SK-N-SH treated with all-trans-retinoic acid at 6 μM for 48 hours (cell line): ENCODE results near the gene ALX3.

Source experiments
- ATAC-seq: fragments of 200-7000 bp; cut with Tn5 transposase; 3 replicates; pipeline ENCODE4 v1.9.1; 2020; ENCODE audit warnings: mild to moderate bottlenecking, moderate library complexity
- ARNTL ChIP-seq: fragments of 450-650 bp; formaldehyde crosslinking; IDR thresholded peaks from 2 replicates; pipeline ENCODE4 v1.5.0; 2020; ENCODE audit warnings: low read depth, mild to moderate bottlenecking, moderate library complexity, borderline replicate concordance
- BACH2 ChIP-seq: fragments of 250-450 bp; sonication (Bioruptor Pico); IDR thresholded peaks from 2 replicates; pipeline ENCODE4 v1.9.0; 2021; ENCODE audit warnings: mild to moderate bottlenecking, borderline replicate concordance
- CREB5 ChIP-seq: fragments of 250-450 bp; sonication (Bioruptor Pico); IDR thresholded peaks from 2 replicates; pipeline ENCODE4 v1.5.1; 2020; ENCODE audit warnings: low read depth, mild to moderate bottlenecking, moderate library complexity
- CSDC2 ChIP-seq: fragments of 250-450 bp; sonication (Bioruptor Pico); IDR thresholded peaks from 2 replicates; pipeline ENCODE4 v1.5.0; 2020; ENCODE audit warnings: mild to moderate bottlenecking, moderate library complexity
- CSRNP3 ChIP-seq: fragments of 250-450 bp; sonication (Bioruptor Pico); IDR thresholded peaks from 2 replicates; pipeline ENCODE4 v1.5.1; 2021; ENCODE audit warnings: mild to moderate bottlenecking, moderate library complexity
- GLIS3 ChIP-seq: fragments of 250-450 bp; sonication (Bioruptor Pico); IDR thresholded peaks from 2 replicates; pipeline ENCODE4 v1.5.0; 2020; ENCODE audit warnings: mild to moderate bottlenecking, moderate library complexity
- ISL1 ChIP-seq: fragments of 250-450 bp; sonication (Bioruptor Pico); IDR thresholded peaks from 2 replicates; pipeline ENCODE4 v2.1.2; 2022; ENCODE audit warnings: mild to moderate bottlenecking, moderate library complexity
- PATZ1 ChIP-seq: fragments of 250-450 bp; sonication (Bioruptor Pico); IDR thresholded peaks from 2 replicates; pipeline ENCODE4 v1.8.0; 2020; ENCODE audit warnings: mild to moderate bottlenecking, moderate library complexity, borderline replicate concordance
- RARB ChIP-seq: fragments of 250-450 bp; sonication (Bioruptor Pico); IDR thresholded peaks from 2 replicates; pipeline ENCODE4 v1.8.0; 2021; ENCODE audit warnings: mild to moderate bottlenecking, moderate library complexity
- SNAI2 ChIP-seq: fragments of 250-450 bp; sonication (Bioruptor Pico); IDR thresholded peaks from 2 replicates; pipeline ENCODE4 v1.5.0; 2020; ENCODE audit warnings: mild to moderate bottlenecking, moderate library complexity
- TCF4 ChIP-seq: fragments of 250-450 bp; sonication (Bioruptor Pico); IDR thresholded peaks from 2 replicates; pipeline ENCODE4 v1.8.0; 2021; ENCODE audit warnings: mild to moderate bottlenecking, moderate library complexity, borderline replicate concordance
- TOX ChIP-seq: fragments of 250-450 bp; sonication (Bioruptor Pico); IDR thresholded peaks from 2 replicates; pipeline ENCODE4 v1.8.0; 2021; ENCODE audit warnings: mild to moderate bottlenecking, moderate library complexity, borderline replicate concordance
- TSHZ2 ChIP-seq: fragments of 250-450 bp; sonication (Bioruptor Pico); IDR thresholded peaks from 2 replicates; pipeline ENCODE4 v1.5.0; 2020; ENCODE audit warnings: mild to moderate bottlenecking, moderate library complexity
- ZC3H10 ChIP-seq: fragments of 250-450 bp; sonication (Bioruptor Pico); IDR thresholded peaks from 2 replicates; pipeline ENCODE4 v1.5.1; 2021; ENCODE audit warnings: mild to moderate bottlenecking, moderate library complexity
- ZFP30 ChIP-seq: fragments of 450-650 bp; formaldehyde crosslinking; IDR thresholded peaks from 2 replicates; pipeline ENCODE4 v1.5.0; 2022; ENCODE audit warnings: mild to moderate bottlenecking, moderate library complexity
- ZNF565 ChIP-seq: fragments of 450-650 bp; formaldehyde crosslinking; conservative IDR thresholded peaks from 2 replicates; pipeline ENCODE4 v1.5.0; 2020; ENCODE audit warnings: low read depth, mild to moderate bottlenecking, moderate library complexity
- ZNF70 ChIP-seq: fragments of 450-650 bp; formaldehyde crosslinking; IDR thresholded peaks from 2 replicates; pipeline ENCODE4 v1.5.0; 2020; ENCODE audit warnings: mild to moderate bottlenecking, moderate library complexity
- ZNF8 ChIP-seq: fragments of 450-650 bp; formaldehyde crosslinking; IDR thresholded peaks from 2 replicates; pipeline ENCODE4 v1.5.0; 2020; ENCODE audit warnings: mild to moderate bottlenecking, moderate library complexity

Gene ALX3

GRCh38 chr1:110053552-110054428 lies 16.7 kb downstream of the ALX3 start:
- peak; percentile 42 for ATAC-seq
- TF ChIP-seq ISL1 (CRISPR knock-in tag): no peak
- peak; percentile 69; the same call in 1 of the 2 replicates for TF ChIP-seq TSHZ2 (CRISPR knock-in tag)
- TF ChIP-seq ZNF70: no peak; the same call in 1 of the 2 replicates
- 0 out of 2 replicates have a peak, but pooled peaks have one; percentile 11 for TF ChIP-seq SNAI2 (CRISPR knock-in tag)

GRCh38 chr1:110051262-110051648 lies 19.2 kb downstream of the ALX3 start:
- TF ChIP-seq CSRNP3 (CRISPR knock-in tag) (no peak), RARB (no peak), TOX (no peak), CSDC2 (no peak), PATZ1 (no peak), ZNF8 (CRISPR knock-in tag) (no peak), ZC3H10 (no peak), ZFP30 (no peak), ZNF565 (CRISPR knock-in tag) (no peak), TSHZ2 (CRISPR knock-in tag) (no peak), SNAI2 (CRISPR knock-in tag) (no peak), ZNF70 (no peak), ARNTL (CRISPR knock-in tag) (no peak), CREB5 (CRISPR knock-in tag) (no peak), ISL1 (CRISPR knock-in tag) (no peak)

GRCh38 chr1:110050602-110051261 lies 19.7 kb downstream of the ALX3 start:
- TF ChIP-seq CREB5 (CRISPR knock-in tag) (no peak), BACH2 (CRISPR knock-in tag) (no peak), CSDC2 (no peak), TCF4 (CRISPR knock-in tag) (no peak), ZC3H10 (no peak), RARB (no peak), GLIS3 (no peak)
- ATAC-seq: no peak; the same call in 2 of the 3 replicates

More at GRCh38 chr1:110051262-110051648, 19.2 kb downstream of the ALX3 start:
- ATAC-seq: no peak
